Activated CD4-positive, alpha-beta T cell treated with anti-CD3 and anti-CD28 coated beads for 4 hours (primary cell): Measurements from ENCODE around the gene CNN3.
A peak's percentile ranks its signal among the peaks of the same experiment; 100 is the strongest.
"Not testable (repeated sequence)": the region's sequence is repeated elsewhere in the genome, so short reads cannot be mapped to it uniquely, and the experiment has no call there.

Source experiments
- DNase-seq, 2 donors: peaks; one replicate each; pipeline ENCODE4 v3.0.0-alpha.2; 2020

The CNN3 gene

DNA sequence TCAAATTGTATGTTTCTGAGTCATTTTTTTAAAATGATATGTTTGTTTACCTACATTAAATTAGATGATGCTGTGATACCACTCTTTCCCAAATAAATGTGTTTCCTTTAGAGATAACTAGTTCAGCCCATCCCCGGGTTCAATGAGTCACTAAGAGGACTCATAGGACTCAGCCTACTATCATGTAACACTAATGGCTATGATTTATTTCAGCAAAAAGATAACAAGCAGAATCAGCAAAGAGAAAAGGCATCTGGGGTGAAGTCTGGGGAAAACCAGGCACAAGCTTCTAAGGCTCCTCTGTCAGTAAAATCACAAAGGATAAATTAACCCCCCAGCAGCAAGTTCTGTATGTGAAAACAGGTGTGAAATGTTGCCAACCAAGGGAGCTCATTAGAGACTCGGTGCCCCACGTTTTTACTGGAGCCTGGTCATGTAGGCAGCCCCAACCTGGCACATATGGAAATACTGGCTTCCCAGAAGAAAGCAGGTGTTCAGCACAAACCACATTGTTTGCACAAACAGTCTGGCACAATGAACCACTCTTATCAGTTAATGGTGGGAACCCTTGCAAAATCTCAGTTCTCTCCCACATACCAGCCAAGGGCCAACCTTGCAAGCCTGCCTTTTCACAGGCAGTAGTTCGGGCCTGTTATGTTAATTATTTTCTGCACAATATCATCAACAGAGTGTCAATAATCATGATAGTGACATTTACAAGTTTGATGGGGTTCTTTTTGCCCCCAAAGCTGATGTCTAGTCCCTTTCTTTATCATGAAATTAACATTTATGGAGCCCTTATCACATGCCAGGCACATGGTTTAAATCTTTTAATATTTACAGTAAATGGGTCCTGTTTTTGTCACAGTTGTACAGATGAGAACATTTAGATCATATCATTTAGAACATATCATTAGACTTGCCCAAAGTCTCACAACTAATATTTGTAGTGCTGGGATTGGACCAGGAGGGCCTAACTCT is 23.1 kb upstream of the CNN3 start:
- DNase-seq, result no peak

DNA sequence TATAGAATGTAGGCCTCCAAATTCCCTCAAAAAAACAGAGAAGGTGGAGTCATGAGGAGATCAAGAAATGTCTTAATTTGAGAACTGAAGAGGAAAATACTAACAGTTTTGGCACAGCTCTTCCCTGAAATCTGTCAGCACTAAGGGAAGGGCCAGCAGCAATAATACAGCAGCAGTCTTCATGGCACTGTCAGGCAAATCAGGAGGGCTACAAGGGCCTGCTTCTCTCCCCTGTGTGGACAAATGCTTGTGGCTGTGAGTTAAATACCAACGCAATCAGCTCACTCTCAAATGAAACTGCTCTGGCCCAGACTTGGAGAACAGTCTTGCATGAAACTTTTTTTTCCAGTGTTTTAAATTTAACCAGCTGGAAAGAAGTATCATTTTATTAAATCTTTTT is 20.5 kb upstream of the CNN3 start:
- no peak for DNase-seq

DNA sequence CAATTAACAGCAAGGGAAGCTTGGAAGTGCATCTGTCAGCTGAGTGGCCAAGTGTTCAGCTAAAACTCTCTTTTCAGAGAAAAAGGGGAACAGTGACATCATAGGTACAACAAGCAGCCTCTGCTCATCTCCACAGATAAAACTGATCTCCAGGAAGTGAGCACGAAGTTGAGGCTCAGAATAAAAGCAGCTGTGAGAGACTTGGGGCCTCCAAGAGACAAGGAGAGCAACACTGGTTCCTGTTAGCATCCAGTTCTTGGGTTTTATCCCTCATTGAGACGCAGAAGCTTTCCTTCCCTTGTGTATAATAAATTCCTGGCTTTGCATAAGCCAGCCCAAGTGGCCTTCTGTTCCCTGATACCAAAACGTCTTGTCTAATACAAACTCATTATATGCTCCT is 20.0 kb upstream of the CNN3 start:
- DNase-seq, result no peak

DNA sequence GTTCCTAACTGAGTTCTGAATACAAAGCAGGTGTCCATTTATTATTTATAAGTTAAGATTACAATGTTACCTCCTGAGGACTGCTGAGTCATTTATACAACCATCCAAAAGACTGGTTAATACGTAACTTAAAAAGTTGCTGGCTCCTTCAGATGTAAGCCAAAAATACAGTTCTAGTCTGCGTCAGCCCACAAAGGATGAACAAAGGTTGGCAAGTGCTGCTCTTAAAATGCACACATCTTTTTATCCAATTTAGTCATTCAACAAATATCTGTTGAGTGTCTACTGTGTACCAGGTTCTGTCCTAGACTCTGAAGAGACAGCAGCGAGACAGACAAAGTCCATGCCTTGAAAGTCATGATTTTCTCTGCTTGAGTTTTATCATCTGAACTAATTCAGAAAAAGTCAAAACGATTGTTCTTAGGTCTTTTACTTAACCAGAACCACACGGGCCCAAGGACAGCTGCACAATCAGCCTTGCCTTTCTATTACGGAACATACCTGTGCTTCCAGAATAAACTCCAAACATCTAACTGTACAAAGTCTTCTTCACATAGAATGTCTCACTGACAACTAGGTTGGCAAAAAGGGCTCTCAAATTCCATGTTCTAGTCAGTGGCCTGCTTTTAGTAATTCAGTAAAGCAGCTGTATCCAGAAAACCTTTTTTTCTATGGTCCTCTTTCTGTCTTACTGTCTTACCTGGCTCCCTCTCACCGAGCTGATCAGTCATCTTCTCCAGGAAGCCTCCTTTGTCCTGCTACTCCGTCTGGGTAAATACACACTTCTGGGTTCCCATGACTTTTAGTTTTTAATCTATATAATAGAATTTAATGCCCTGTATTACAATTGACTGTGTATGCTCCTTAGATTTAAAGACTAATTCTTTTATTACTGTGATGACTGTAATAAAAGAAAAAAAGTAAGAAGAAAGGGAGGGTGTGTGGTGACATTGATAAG is 15.5 kb upstream of the CNN3 start:
- DNase-seq, result no peak

DNA sequence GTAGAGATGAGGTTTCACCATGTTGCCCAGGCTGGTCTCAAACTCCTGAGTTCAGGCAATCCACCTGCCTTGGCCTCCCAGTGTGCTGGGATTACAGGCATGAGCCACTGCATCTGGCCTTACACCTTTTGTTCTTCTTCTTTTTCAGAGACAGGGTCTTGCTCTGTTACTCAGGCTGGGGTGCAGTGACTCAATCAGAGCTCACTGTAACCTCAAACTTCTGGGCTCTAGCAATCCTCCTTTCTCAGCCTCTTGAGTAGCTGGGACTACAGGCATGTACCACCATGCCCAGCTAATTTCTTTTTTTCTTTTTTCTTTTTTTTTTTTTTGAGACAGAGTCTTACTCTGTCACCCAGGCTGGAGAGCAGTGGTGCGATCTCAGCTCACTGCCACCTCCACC is 14.6 kb upstream of the CNN3 start:
- DNase-seq, result not testable (repeated sequence)

DNA sequence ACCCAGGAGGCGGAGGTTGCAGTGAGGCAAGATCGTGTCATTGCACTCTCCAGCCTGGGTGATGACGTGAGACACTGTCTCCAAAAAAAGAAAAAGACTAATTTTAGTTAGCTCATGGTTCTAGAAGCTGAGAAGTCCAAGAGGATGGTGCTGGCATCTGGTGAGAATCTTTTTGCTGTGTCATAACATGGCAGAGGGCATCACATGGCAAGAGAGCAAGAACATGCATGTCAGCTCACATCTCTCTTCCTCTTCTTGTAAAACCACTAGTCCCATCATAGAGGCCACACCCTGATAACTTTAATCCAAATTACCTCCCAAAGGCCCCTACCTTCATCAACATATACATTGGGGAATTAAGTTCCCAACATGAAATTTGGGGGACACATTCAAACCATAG is 13.8 kb upstream of the CNN3 start:
- no peak for DNase-seq

DNA sequence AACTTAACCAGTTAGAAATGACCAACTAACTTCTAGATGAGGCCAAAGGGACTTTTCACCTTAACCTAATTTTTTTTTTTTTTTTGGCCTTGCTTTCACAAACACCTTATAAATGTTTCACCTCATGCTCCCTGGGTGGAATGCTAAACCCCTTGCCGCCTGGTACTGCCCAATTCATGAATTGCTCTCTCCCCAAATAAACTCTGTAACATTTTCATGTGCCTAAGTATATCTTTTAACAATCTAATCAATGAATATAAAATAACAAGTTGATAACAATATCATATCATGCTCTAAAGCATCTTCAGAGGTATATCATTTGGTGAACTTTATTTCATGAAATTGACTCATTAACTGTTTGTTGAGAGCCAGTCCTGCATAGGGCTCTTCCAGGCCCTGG is 10.9 kb upstream of the CNN3 start:
- no peak for DNase-seq

DNA sequence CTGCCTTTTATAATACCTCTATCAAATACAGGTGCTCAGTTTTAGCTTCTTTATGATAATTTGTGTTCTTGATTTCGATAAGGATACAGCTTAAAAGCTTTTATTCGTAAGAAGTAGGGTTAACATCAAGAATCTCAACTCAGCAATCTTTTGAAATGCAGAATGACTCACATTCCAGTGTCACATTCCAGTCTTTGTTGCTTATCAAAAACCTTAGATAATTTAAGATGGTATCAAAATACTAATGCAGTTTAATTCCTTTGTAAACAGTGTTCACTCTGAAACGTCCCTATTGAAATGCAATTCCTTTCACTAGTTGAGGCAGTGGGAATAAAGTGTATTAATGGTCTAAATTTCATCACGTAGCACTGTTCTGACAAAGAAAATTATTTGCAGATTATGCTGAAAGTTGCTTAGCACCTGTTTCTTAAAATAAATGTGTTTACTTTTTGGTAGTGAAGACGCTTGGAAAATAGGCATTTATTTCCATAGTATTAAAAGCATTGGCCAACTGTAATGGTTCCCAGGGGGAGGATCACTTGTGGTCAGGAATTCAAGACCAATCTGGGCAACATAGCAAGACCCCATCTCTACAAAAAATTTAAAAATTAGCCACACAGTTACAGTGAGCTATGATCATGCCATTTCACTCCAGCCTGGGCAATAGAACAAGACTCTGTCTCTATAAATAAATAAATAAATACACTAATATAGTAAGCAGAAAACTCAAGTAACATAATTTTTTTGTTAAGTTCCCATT is 10.1 kb upstream of the CNN3 start:
- no peak for DNase-seq

DNA sequence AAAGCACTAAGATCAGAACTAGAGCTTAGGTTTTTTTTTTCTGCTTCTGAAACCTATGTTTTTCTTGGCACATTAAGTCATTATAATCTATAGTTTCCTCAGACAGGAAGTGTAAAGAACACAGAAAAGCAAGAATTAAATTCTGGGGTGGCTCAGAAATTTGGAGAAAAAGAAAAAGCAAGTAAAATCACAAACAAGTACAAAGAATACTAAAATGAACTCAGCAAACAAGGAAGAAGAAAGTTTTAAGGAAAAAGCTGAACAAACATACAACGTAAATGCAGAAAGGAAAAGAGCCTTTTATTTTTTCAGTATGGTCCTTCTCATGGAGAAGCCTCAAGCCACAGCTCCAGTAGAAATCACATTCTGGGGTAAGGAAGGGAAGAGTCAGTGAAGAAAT is 8.6 kb upstream of the CNN3 start:
- no peak for DNase-seq

DNA sequence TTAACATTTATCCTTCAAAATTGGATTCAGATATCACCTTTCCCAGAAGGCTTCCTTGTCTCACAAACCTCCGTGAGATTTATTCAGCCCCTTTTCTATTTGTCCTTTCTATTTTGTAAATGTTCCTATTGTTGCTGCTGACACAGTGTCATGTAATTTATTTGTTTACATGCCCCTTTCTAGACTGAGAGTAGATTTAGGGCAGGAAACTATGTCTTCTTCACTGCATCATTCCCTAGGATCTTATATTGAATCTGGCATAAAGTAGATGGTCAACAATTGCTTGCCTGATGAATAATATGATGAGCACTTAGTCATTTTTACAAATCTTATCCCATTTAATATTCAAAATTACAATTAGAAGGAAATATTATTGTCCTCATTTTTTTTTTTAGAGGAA is 8.1 kb upstream of the CNN3 start:
- DNase-seq, result no peak

DNA sequence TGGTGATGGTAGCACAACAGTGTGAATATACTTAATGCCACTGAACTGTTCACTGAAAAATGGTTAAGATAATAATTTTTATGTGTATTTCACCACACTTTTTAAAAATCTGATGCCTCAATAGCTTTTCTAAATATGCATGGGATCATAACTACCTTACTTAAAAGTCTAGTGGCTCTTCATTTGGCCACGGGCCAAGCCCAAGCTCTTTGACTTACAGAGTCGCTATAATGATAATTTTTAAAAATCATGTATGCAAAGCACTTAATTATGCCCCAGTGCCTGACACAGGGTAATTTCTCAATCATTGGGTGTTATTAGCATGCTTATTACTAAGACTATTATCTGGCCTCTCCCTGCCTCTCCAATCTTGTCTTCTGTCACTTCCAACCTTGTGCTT is 7.6 kb upstream of the CNN3 start:
- DNase-seq, result no peak

DNA sequence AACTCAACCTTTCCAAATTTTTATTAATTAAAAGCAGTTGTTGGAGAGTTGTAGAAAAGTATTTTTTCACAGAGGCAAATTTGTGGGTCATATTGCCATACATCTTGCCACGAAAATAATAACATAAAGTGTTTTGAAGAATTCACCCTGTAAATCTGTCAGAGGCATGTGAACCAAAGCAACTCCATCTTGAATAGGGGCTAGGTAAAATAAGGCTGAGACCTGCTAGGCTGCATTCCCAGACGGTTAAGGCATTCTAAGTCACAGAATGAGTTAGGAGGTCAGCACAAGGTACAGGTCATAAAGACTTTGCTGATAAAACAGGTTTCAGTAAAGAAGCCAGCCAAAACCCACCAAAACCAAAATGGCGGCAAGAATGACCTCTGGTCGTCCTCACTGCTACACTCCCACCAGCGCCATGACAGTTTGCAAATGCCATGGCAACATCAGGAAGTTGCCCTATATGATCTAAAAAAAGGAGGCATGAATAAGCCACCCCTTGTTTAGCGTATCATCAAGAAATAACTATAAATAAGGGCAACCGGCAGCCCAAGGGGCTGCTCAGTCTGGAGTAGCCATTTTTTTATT is 4.4 kb upstream of the CNN3 start:
- DNase-seq, result no peak

DNA sequence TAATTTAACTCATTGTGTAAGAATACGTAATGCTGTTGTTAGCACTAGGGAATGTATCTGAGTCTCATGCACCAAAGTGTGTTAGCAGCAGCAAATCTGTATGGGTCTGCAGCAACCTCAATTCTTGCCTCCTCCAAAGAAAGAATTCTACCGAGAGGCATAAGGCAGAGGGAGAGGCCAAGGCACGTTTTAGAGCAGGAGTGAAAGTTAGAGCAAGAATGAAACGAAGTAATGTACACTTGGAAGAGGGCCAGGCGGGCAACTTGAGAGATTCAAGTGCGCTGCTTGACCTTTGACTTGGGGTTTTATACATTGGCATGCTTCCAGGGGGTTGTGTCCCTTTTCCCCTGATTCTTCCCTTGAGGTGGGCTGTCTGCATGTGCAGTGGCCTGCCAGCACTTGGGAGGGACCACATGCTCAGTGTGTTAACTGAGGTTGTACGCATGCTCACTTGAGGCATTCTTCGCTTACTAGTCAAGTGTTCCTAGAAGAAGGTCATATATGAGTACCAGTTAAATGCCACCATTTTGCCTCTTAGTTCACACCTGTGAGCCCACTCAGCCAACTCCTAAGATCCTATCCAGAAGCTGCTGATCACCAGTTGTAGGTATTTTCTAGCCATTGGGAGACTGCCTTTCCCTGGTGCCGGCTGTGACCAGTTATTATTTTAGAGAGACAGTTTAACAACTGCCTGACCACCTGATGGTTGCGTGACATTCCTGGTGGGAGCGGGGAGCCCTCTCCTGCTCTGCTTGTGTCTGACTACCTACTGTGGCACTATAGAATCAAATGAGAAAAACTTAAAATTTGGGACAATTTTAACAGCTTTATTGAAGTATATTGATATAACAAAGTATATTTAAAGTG is 2.7 kb upstream of the CNN3 start:
- no peak for DNase-seq

DNA sequence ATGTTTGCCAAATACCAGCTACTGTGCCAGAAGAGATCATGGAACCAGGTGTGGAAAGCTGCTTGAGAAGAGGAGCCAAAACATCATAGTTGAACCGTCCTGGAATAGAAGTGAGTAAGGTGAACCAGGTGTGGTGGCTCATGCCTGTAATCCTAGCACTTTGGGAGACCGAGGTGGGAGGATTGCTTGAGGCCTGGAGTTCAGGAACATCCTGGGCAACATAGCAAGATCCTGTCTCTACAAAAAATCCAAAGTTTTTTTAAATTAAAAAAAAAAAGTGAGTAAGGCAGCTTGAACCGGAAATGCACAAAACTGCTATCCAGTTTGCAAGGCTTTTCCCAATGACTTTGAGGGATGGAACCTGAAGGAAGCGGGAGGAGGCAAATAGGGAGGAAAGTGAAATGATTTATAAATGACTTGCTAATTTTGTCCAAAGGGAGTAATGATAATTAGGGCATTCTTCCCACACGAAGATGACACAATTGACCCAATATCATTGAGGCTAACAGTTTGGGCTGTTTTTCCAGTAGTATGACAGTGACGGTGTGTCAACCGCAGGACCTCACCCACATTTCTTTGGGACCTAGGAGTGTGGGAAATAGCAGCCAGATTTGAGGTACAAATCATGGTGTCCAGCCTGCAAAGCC is 1.5 kb upstream of the CNN3 start:
- no peak for DNase-seq

DNA sequence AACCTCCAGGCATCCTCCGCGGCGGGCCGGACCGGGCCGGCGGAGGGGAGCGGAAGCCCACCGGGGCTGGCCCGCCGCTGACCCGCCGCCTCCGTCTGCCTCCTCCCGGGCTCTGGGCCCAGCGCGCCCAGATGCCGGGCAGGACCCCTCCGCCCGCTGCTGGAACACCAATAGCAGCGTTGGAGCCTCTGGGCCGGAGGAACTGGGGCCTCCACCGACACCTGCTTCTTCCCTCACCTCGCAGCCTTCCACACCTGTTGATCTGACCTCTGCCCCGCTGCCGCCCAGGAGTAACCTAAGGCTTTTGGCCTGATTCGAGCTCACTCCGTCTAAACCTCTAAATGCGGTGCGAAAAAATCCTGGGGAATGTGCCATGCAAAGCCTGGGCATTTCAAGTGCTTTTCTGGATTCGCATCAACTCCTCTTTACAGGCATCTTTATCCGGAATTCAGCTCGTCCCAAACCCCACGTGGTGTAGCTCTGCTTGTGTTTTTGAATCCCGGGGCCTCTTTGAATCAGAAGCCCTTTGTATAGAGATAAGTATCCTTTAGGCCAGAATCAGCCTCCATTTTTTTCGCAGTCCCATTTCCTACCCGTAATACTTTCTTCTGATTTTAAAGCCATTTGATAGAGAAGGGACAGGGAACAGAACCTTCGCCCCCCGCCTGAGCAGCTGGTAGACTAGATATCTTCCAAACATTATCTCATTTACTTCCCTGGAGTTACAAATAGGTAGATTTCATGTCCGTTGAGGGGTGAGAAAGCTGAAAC is 680 bp upstream of the CNN3 start:
- DNase-seq, result no peak

DNA sequence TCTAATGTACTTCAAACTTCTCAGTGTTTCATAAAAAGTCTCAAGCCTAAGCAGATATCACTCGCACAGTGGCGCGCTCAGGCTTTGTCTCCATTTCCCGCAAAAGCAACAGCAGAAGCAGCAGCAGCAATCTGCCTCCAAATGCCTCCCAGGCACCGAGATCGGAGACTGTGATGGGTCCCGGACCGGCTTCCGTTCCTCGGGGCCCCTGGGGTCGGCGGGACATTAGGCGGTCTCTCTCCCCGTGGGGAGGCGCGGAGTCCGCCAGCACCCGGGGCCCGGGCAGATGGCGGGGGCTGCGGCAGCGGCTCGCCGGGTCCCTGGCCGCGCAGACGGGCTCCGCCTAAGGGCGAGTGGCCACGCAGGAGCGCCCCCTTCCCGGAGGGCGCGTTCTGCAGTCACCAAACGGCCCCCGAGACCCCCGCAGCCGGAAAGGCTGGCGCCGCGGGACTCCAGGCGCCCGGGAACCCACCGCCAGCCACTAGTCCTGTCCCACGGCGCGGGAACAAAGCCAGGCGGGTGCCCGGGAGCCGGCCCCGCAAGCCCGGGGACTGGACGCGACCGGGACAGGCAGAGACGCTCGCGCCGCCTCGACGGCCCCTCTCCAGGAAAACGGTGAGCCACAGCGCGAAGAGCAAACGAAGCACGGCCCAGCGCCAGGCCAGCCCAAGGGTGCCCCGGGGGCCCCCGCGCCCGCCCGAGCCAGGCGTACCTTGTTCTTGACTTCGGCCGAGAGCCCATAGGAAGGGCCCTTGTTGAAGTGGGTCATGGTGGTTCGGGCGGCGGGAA is 590 bp downstream of the CNN3 start:
- peak; percentile 3 to 10 for DNase-seq

DNA sequence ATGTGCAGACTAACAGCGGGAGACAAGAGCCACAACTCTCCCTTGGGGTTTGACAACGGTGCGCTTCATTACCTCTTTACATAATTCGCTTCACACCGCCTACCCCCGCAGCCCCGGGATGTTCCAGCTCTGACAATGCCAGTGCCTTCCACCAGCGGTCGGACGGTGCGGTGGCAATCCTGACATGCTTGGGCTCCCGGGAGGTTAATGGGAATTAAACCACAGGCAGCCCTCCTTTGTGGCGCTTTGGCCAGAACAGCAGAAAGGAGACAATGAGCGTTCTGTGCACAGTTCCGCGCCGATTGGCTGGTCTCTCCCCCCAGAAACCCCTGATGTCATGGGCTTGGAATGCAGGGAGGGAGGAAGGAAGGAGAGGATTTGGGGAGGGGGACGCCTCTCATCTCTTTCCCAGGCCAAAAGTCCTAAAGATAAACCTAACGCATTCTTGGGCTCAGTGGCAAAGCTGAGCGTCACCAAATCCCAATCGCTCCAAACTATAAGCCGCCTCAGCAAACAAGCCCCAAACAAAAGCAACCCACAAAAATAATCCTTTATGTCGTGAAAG is 1.3 kb downstream of the CNN3 start:
- DNase-seq, result peak in 1 of 2 donors; percentile 6

DNA sequence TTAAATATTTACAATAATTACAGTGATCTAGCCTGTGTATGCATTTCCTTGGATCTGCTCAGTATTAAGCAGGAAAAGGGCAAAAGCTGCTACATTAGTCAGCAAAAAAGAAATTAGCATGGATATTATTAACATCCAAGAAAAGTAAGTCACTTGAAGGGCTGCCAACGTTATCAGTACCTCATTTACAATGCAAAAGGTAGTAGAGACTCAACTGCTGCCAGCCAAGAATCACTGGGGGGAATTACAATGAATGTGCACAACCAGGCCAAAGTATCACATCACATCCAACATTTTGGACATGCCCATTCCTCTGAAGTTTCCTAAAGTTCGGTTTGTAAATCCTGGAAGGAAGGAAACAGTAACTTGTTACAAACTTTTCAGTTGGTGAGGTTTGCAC is 1.9 kb downstream of the CNN3 start:
- no peak for DNase-seq

DNA sequence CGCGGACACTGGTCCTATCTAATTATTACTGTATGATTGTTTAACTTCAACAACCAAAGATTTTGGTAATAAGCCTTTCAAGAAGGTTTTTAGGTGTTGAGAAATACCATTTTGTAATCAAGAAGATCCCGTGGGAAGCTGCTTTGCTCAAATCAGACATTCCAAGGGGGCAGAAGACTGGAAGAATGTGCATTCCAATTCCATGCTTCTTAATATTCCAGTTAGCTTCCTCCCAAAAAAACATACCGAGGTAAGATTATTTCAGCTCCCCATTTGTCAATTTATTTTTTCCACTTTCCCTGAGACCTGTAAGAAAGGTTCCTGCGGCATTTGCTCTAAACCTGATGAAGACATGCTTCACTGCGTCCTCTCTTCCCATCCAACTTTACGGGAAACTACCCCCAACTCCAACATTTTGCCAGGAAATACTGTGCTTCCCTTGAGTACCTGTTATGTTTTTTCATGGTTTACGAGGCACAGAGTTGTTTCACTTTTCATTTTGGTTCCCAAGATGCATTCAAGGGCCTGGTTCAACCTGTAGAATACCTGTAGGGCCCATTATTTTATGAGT is 4.1 kb downstream of the CNN3 start:
- no peak for DNase-seq
